Measurements from ENCODE around the gene PLA2G7. TPM values are rescaled to one million over a fixed set of nuclear protein-coding genes. Genes with fewer than 3 reads are reported as not detected.
"Not testable (repeated sequence)": the region's sequence is repeated elsewhere in the genome, so short reads cannot be mapped to it uniquely, and the experiment has no call there.

The PLA2G7 gene
- total RNA-seq, 4 donors from 2014 or later = 10.0 to 14.3 (median 11.6) TPM

DNA sequence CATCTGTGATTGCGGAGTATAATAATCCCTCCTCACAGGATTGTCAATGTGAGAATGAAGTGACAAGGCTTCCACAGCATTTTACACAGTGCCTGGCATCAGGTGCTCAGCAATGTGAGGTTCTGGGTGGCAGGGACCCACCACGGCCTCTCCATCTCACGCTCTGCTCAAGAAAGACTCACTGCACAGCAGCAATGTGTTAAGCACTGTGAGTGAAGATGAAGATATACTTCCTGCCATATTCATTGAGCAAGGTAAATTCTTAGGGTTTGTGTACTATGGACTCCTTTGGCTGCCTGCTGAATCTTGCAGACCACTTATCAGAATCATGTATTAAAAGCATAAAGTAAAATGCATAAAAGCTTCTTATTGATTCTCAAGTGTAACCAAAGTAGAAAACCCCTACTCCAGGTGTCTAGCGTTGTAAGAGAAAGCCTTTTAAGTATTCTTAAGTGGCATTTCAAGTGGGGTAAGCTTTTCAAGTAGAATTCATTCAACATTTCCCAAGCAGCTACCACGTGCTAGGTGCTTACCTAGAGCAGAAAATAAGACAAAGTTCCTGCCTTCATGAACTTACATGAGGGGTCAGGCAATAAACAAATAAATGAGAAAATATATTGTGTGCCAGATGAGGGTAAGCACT, 41.0 kb upstream of the PLA2G7 start:
- WGBS, 2 donors = 30 to 43% methylated on average over 5 of the region's 5 CpGs
- H3K4me1 ChIP-seq = peaks cover 11 to 12% of the 10 kb centered on the region in 2 donors
- TF ChIP-seq, protein P1, sequence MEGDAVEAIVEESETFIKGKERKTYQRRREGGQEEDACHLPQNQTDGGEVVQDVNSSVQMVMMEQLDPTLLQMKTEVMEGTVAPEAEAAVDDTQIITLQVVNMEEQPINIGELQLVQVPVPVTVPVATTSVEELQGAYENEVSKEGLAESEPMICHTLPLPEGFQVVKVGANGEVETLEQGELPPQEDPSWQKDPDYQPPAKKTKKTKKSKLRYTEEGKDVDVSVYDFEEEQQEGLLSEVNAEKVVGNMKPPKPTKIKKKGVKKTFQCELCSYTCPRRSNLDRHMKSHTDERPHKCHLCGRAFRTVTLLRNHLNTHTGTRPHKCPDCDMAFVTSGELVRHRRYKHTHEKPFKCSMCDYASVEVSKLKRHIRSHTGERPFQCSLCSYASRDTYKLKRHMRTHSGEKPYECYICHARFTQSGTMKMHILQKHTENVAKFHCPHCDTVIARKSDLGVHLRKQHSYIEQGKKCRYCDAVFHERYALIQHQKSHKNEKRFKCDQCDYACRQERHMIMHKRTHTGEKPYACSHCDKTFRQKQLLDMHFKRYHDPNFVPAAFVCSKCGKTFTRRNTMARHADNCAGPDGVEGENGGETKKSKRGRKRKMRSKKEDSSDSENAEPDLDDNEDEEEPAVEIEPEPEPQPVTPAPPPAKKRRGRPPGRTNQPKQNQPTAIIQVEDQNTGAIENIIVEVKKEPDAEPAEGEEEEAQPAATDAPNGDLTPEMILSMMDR (IDR thresholded peaks at IDR 0.05) = no peak
- TF ChIP-seq POLR2A (IDR thresholded peaks at IDR 0.05) = no peak

DNA sequence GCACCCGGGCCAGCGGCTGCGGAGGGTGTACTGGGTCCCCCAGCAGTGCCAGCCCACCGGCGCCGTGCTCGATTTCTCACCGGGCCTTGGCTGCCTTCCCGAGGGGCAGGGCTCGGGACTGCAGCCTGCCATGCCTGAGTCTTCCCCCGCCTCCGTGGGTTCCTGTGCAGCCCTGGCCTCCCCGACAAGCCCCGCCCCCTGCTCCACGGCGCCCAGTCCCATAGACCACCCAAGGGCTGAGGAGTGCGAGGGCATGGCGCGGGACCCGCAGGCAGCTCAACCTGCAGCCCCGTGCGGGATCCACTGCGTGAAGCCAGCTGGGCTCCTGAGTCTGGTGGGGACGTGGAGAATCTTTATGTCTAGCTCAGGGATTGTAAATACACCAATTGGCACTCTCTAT, 39.6 kb upstream of the PLA2G7 start:
- DNase-seq; H3K9me3 ChIP-seq; H3K36me3 ChIP-seq; H3K4me3 ChIP-seq (replicated peaks in 1 of 3); H3K27me3 ChIP-seq; intact Hi-C loops (cut with DNase I); H3K27ac ChIP-seq: not testable (repeated sequence)
- H3K4me1 ChIP-seq = peaks cover 11 to 12% of the 10 kb centered on the region in 2 donors
- WGBS, 2 donors = 92% methylated on average over 17 of the region's 24 CpGs; no CpG with 5 or more reads in 1 of the 2 donors

More for the DNA sequence above, 41.0 kb upstream of the PLA2G7 start:
- no peaks in the 10 kb centered on the region for H3K27me3 ChIP-seq
- H3K27ac ChIP-seq = no peak overlapping the region
- H3K4me3 ChIP-seq (replicated peaks in 1 of 3) = no peak overlapping the region
- intact Hi-C loops (cut with DNase I) = no loop called here
- no peaks in the 10 kb centered on the region for H3K9me3 ChIP-seq
- no peaks in the 10 kb centered on the region for H3K36me3 ChIP-seq
- peak; percentile 26 to 41 for DNase-seq

DNA sequence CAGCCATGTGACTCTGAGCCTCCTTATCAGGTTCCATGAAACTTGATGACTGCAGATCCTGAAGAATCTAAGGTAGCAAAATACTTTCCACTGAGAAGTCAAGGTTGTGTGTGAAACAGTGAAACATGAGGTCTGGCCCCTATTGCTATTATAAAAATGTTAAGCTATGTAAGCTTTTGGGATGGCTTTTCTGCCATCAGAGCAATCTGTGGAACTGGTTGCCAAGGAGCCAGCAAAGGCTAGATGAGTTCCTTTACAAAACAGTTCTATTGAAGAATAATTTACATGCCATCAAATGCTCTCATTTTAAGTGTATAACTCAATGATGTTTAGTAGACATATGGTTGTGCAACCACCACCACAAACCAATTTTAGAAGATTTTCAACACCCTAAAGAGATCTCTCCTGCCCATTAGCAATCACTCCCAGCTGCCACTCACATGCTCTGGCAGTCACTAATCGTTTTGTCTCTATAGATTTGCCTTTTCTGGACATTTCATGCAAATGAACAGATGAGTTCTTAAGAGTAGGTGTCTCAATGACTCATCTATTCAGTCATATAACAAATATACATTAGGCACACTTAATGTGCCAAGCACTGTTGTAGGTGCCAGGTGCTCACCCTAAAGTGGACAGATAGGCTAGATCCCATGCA, 38.2 kb upstream of the PLA2G7 start:
- H3K4me3 ChIP-seq (replicated peaks in 1 of 3) = no peak overlapping the region
- H3K36me3 ChIP-seq = no peaks in the 10 kb centered on the region
- WGBS, 2 donors = 82 to 91% methylated on average over 1 of the region's 1 CpG
- no peak for TF ChIP-seq POLR2A (IDR thresholded peaks at IDR 0.05)
- H3K27me3 ChIP-seq = no peaks in the 10 kb centered on the region
- intact Hi-C loops (cut with DNase I) = no loop called here
- H3K4me1 ChIP-seq = peaks cover 11 to 12% of the 10 kb centered on the region in 2 donors
- H3K9me3 ChIP-seq = no peaks in the 10 kb centered on the region
- H3K27ac ChIP-seq = no peak overlapping the region
- DNase-seq = no peak

DNA sequence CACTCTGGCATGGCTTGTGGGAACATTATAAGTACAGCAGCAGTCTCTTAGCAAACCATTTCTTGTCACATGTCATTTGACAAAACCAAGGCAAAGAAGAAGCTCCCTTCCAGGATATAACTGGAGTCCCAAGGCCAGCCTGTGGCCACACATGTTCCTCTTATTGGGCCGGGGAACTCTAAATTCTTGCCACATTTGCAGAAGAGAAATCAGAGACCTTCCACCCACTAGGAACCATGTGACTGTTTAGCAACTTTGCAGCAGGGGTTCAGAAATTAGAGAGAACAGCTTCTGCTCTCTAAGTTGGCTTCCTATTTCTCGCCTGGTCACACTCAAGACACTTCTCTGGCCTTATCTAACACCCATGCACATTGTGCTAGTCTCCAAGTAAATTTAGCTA, 37.6 kb upstream of the PLA2G7 start:
- TF ChIP-seq, protein P1 (IDR thresholded peaks at IDR 0.05) = no peak
- TF ChIP-seq POLR2A (IDR thresholded peaks at IDR 0.05) = no peak
- H3K36me3 ChIP-seq = no peaks in the 10 kb centered on the region
- no peak overlapping the region for H3K27ac ChIP-seq
- DNase-seq = no peak
- no peak overlapping the region for H3K4me3 ChIP-seq (replicated peaks in 1 of 3)
- H3K4me1 ChIP-seq = peaks cover 11 to 12% of the 10 kb centered on the region in 2 donors
- no peaks in the 10 kb centered on the region for H3K9me3 ChIP-seq
- WGBS, 2 donors = 72 to 76% methylated on average over 2 of the region's 2 CpGs
- intact Hi-C loops (cut with DNase I) = no loop called here
- H3K27me3 ChIP-seq = no peaks in the 10 kb centered on the region

DNA sequence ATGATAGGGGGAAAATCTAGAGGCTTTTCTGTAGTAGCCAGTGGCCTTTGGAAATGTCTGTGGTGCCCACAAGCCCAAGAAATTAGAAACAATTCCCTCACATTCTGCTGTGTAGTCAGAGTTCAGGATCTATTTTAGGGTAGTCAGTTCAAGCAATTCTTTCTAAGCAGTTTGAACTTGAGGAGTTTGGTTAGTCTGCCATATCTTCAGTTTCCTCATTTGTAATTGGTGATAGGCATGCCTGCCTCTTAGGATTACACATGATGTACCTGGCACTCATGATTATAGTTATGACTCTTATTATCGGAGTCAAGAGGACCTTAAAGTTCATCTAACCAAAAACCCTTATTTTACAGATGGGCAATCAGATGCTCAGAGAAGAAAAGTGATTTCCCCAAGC, 36.8 kb upstream of the PLA2G7 start:
- no peak overlapping the region for H3K4me3 ChIP-seq (replicated peaks in 1 of 3)
- TF ChIP-seq POLR2A (IDR thresholded peaks at IDR 0.05) = no peak
- TF ChIP-seq, protein P1 (IDR thresholded peaks at IDR 0.05) = no peak
- DNase-seq = no peak
- no peak overlapping the region for H3K27ac ChIP-seq
- peaks cover 11 to 12% of the 10 kb centered on the region in 2 donors for H3K4me1 ChIP-seq
- intact Hi-C loops (cut with DNase I) = no loop called here
- no peaks in the 10 kb centered on the region for H3K27me3 ChIP-seq
- no peaks in the 10 kb centered on the region for H3K36me3 ChIP-seq
- no peaks in the 10 kb centered on the region for H3K9me3 ChIP-seq
- 91 to 92% methylated on average over 1 of the region's 1 CpG for WGBS, 2 donors

DNA sequence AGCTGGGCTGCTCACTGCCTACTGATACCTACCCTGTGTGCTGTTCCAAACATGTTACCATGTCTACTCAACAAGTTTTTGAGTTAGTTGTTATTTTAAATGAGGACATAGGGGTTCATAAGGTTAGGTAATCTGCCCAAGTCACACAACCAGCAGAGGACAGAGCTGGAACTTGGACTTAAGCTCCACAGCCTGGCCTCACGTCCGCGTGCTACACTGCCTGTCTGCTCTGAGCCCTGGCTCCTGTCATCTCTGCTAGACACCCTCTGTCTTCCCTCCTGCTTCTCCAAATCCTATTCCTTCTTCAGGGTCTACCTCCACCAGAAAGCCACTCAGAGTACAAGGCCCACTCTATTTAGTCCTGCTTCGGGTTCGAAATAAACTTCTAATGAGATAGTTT, 29.8 kb upstream of the PLA2G7 start:
- no peaks in the 10 kb centered on the region for H3K9me3 ChIP-seq
- no peaks in the 10 kb centered on the region for H3K4me1 ChIP-seq
- no peaks in the 10 kb centered on the region for H3K36me3 ChIP-seq
- TF ChIP-seq, protein P1 (IDR thresholded peaks at IDR 0.05) = no peak
- TF ChIP-seq POLR2A (IDR thresholded peaks at IDR 0.05) = no peak
- H3K27ac ChIP-seq = no peak overlapping the region
- H3K4me3 ChIP-seq (replicated peaks in 1 of 3) = no peak overlapping the region
- intact Hi-C loops (cut with DNase I) = no loop called here
- WGBS, 2 donors = 91 to 95% methylated on average over 5 of the region's 5 CpGs
- DNase-seq = no peak
- H3K27me3 ChIP-seq = no peaks in the 10 kb centered on the region

DNA sequence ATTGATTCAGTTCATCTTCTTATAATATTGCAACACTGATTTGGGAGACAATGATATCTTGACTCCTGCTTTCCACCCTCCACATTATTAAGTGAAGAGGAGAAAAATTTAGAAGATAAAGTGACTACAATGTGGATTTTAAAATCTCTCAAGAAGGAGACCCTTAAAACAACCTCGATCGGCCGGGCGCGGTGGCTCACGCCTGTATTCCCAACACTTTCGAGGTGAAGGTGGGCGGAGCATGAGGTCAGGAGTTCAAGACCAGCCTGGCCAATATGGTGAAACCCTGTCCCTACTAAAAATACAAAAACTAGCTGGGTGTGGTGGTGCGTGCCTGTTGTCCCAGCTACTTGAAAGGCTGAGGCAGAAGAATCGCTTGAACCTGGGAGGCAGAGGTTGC, 29.1 kb upstream of the PLA2G7 start:
- not testable (repeated sequence) for H3K4me1 ChIP-seq

More for the DNA sequence above, 29.1 kb upstream of the PLA2G7 start:
- intact Hi-C loops (cut with DNase I); H3K27ac ChIP-seq; DNase-seq; H3K9me3 ChIP-seq; H3K36me3 ChIP-seq; H3K27me3 ChIP-seq; H3K4me3 ChIP-seq (replicated peaks in 1 of 3): not testable (repeated sequence)
- 78 to 79% methylated on average over 10 of the region's 10 CpGs for WGBS, 2 donors
